ENCODE results near the gene TNFRSF8. TPM values are rescaled to one million over a fixed set of nuclear protein-coding genes. Genes with fewer than 3 reads are reported as not detected.

The TNFRSF8 gene
- total and polyA plus RNA-seq, 9 of the 15 experiments (the other 6 are each of a cell fraction or from before 2014, with no cell fraction given) = 3.5 to 38.4 (median 17.1) TPM

DNA sequence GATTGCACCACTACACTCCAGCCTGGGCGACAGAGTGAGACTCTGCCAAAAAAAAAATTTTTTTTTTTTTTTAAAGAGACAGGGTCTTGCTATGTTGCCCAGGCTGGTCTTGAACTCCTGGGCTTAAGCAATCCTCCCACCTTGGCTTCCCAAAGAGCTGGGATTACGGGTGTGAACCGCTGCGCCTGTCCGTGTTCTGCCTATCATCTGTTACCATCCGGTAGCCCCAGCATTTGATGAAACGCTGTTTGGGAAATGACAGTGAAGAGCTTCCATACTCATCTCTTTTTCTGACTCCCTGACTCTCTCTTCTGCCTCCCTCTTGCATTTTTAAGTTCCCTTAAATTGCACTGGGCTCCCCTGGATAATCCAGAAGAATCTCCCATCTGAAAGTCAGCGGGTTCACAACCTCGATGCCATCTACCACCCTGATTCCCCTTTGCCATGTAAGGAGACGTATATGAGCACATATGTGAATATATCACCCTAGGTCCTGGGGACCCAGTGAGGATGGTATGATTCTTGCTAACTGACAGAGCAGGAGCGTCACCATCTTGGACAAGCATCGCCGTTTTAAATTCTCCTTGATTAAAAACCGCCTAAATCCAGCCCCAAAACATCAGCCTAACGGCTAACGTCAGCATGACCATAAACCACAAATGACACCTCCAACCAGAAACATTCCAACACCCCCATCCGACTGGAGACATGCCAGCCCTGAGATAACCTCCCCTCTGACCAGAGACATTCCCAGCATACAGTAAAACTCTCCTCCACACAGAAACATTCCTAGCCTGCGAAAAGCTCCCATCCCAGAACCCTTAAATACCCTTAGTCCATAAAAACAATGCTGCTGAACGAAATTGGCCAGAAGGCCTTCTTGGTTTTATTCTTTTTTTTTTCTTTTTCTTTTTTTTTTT lies 12.4 kb downstream of the TNFRSF8 start (continued):
- TF ChIP-seq ZNF318 (IDR thresholded peaks at IDR 0.05; ENCODE audit: borderline replicate concordance in 1 of 2, low read depth in 1 of 2) = peak in 1 of 2 experiments; percentile 85; a peak in 2 of 4 replicates
- TF ChIP-seq CSDE1 (IDR thresholded peaks at IDR 0.05) = no peak
- peak; percentile 52; the same call in 1 of the 2 replicates for TF ChIP-seq JUN (IDR thresholded peaks at IDR 0.05; ENCODE audit: borderline replicate concordance, low read depth, low read length)
- no peak for TF ChIP-seq JUN (CRISPR knock-in tag; IDR thresholded peaks at IDR 0.05; ENCODE audit: borderline replicate concordance)
- TF ChIP-seq POLR3G (IDR thresholded peaks at IDR 0.05; ENCODE audit: extremely low read depth, insufficient read length, insufficient replicate concordance) = no peak
- no peak for TF ChIP-seq SRSF9 (IDR thresholded peaks at IDR 0.05; ENCODE audit: borderline replicate concordance, low read depth, low read length)
- TF ChIP-seq KDM1A (IDR thresholded peaks at IDR 0.05) = peak; percentile 92 to 93
- TF ChIP-seq, protein P1, sequence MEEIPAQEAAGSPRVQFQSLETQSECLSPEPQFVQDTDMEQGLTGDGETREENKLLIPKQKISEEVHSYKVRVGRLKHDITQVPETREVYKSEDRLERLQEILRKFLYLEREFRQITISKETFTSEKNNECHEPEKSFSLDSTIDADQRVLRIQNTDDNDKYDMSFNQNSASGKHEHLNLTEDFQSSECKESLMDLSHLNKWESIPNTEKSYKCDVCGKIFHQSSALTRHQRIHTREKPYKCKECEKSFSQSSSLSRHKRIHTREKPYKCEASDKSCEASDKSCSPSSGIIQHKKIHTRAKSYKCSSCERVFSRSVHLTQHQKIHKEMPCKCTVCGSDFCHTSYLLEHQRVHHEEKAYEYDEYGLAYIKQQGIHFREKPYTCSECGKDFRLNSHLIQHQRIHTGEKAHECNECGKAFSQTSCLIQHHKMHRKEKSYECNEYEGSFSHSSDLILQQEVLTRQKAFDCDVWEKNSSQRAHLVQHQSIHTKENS (CRISPR knock-in tag; IDR thresholded peaks at IDR 0.05) = no peak
- peak; percentile 58 for TF ChIP-seq SOX6 (IDR thresholded peaks at IDR 0.05)
- TF ChIP-seq STAT5A (IDR thresholded peaks at IDR 0.05; ENCODE audit: borderline replicate concordance, low read length) = no peak
- peak; percentile 70 to 97; a peak in 3 of 4 replicates for TF ChIP-seq MLLT1 (IDR thresholded peaks at IDR 0.05)
- TF ChIP-seq ZNF184 (CRISPR knock-in tag; IDR thresholded peaks at IDR 0.05) = no peak
- TF ChIP-seq, protein P2, sequence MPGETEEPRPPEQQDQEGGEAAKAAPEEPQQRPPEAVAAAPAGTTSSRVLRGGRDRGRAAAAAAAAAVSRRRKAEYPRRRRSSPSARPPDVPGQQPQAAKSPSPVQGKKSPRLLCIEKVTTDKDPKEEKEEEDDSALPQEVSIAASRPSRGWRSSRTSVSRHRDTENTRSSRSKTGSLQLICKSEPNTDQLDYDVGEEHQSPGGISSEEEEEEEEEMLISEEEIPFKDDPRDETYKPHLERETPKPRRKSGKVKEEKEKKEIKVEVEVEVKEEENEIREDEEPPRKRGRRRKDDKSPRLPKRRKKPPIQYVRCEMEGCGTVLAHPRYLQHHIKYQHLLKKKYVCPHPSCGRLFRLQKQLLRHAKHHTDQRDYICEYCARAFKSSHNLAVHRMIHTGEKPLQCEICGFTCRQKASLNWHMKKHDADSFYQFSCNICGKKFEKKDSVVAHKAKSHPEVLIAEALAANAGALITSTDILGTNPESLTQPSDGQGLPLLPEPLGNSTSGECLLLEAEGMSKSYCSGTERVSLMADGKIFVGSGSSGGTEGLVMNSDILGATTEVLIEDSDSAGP (CRISPR knock-in tag; IDR thresholded peaks at IDR 0.05) = peak; percentile 80
- peak; percentile 51; the same call in 1 of the 2 replicates for TF ChIP-seq ZNF263 (CRISPR knock-in tag; IDR thresholded peaks at IDR 0.05; ENCODE audit: borderline replicate concordance)
